ENCODE results near the gene LRRC8D.

The LRRC8D gene

DNA sequence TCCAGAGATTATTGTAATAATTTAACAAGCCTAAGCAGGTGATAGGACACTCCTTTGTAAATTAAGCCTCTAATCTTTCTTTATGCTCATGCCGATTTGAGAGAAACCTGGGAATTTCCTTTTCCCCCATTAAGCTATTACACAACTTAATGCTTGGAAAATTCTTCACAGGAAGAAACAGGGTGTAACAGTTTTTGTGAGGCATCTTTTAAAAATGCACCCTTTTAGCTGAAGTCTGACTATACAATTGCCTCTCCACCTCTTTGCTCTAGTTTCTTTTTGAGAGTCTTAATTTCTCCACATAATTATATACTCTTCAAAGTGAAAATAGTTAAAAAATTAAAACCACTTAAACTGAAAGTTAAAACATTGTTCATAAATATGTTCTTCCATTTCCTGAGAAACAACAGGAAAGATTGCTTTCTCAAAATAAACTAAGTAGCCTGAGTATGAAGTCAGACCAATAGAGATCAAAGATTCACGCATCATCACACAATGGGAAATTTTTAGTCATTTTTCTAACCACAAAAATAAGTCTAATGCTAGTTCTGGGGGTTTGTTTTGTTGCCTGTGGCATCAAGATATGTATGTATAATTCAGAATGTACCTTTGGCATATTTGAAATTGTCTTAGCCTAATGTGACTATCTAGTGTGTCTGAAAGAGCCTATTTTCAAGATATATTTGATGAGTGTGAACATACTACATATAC, 34.7 kb downstream of the LRRC8D start:
- peak; percentile 72 for ATAC-seq
- peaks cover 23% of the 10 kb centered on the region for H3K36me3 Mint-ChIP-seq (ENCODE audit: low read depth)
- no peaks in the 10 kb centered on the region for H3K27me3 Mint-ChIP-seq
- H3K4me1 Mint-ChIP-seq: peaks cover 5% of the 10 kb centered on the region
- DNase-seq: no peak
- no peaks in the 10 kb centered on the region for H3K9me3 Mint-ChIP-seq
- no peak overlapping the region for H3K4me3 Mint-ChIP-seq
- no peak overlapping the region for H3K27ac Mint-ChIP-seq

DNA sequence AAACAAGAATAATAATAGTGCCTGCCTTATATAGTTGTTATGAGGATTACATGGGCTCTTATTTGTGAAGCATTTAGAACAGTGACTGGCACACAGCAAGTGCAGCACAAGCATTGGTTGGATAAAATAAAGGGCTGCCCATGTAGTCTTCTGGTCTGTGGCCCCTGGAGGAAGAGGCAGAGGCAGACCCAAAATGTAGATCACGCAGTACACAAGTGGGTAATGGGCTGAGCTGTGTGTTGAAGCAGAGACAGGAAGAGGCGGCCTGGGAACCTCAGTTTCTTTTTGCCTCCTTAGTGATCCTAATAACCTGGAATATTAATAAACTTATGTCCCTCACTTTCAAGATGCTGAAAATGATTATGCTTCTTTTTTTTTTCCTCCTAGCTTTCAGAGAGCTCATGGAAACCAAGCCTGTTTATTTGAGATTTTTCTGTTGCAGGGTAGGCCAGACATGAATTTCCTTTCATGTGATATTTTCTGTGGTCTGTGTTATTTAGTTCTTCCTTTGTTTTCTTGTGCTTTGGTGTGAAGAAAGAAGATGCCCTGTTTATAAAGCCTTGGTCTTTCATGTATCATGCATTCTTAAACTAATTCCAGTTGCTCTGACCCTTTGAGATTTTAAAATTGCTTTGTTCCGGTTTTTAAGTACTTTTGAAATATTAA, 42.5 kb downstream of the LRRC8D start:
- ATAC-seq (no peak), DNase-seq (no peak)
- no peaks in the 10 kb centered on the region for H3K9me3 Mint-ChIP-seq
- H3K27me3 Mint-ChIP-seq: no peaks in the 10 kb centered on the region
- H3K27ac Mint-ChIP-seq: no peak overlapping the region
- H3K4me3 Mint-ChIP-seq: no peak overlapping the region
- peaks cover 46% of the 10 kb centered on the region for H3K4me1 Mint-ChIP-seq
- H3K36me3 Mint-ChIP-seq (ENCODE audit: low read depth): peaks cover 52% of the 10 kb centered on the region

DNA sequence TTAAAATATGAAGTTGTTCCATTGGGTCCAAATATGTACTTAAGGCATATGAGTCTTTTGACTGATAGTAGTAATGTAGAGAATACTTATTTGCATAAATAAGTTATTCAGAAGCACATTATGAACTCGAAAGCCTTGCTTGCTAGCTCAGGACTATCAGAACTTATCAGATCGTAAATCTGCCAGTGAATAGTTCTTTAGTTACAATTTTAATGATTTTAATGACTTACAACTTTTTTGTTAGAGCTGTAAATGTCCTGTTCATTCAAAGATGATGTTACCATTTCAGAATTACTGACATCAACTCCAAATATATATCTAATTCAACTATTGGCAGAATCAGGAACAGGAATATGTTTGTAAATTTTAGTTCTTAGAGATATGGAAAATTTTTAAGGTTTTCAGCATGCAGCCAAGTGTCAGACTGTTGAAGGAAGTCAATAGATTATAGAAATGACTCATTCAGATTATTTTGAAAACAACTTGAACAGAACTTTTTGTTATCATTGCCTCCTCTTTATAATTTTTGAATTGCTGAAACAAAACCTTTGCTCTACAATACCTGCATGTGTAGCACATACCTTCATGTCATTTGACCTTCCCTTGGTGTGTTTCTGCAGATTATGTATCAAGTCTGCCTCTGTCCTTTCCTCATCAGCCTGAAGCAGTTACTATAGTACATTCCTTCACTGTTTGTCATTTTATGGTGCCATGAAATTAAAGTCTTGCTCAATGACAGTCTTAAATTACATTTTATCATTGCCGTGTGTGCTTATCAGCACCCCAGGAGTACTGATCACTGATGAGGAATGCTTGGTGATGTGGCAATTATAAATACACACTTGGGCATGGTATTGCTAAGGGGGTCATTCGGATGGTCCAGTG, 44.9 kb downstream of the LRRC8D start:
- DNase-seq (no peak), ATAC-seq (no peak)
- Mint-ChIP-seq H3K36me3 (ENCODE audit: low read depth) (peaks cover 63% of the 10 kb centered on the region), H3K4me1 (peaks cover 60% of the 10 kb centered on the region), H3K27me3 (no peaks in the 10 kb centered on the region), H3K9me3 (no peaks in the 10 kb centered on the region), H3K4me3 (no peak overlapping the region), H3K27ac (no peak overlapping the region)

DNA sequence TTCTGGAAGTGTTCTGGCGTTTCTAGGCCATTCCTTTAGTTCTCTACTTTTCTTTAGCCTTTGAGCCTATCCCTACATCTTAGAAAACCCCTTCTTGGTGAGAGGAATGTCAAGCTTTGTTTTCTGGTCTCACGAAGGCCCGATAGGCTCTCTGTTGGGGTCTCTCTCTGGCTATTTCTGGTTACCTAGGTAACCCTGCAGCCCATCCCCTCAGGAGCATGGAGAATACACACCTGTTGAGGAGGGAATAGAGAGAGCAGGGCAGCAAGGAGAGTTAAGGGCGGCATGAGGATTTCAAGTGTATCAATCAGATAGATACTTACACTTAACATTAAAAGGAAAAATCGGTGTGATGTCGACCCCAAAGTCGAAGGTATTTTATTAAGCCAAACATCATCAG, 45.7 kb downstream of the LRRC8D start:
- Mint-ChIP-seq H3K36me3 (ENCODE audit: low read depth) (peaks cover 62% of the 10 kb centered on the region), H3K27me3 (no peaks in the 10 kb centered on the region), H3K9me3 (no peaks in the 10 kb centered on the region), H3K4me1 (peaks cover 62% of the 10 kb centered on the region), H3K27ac (no peak overlapping the region), H3K4me3 (no peak overlapping the region)
- DNase-seq: no peak
- ATAC-seq: no peak

DNA sequence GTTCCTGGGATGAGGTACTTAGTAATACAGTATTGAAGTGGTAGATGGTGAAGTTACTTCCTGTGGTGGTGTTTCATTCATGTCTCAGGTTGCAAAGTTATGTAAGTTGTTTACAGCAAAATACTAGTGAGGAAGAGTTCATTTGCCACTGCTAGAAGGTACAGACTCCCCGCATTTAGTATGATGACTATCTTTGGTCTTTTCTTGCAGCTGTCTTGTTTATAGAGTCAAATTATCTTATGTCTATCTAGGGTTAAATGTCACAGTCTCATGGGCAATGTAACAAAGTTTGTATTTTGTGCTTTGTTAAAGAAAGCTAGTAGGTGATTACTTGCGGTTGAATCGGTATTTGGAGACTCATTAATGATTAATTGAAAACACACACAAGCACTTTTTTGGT, 50.2 kb downstream of the LRRC8D start:
- Mint-ChIP-seq H3K36me3 (ENCODE audit: low read depth) (peaks cover 49% of the 10 kb centered on the region), H3K9me3 (no peaks in the 10 kb centered on the region), H3K4me3 (no peak overlapping the region), H3K27ac (no peak overlapping the region), H3K4me1 (peaks cover 54% of the 10 kb centered on the region), H3K27me3 (no peaks in the 10 kb centered on the region)
- ATAC-seq (no peak), DNase-seq (no peak)

DNA sequence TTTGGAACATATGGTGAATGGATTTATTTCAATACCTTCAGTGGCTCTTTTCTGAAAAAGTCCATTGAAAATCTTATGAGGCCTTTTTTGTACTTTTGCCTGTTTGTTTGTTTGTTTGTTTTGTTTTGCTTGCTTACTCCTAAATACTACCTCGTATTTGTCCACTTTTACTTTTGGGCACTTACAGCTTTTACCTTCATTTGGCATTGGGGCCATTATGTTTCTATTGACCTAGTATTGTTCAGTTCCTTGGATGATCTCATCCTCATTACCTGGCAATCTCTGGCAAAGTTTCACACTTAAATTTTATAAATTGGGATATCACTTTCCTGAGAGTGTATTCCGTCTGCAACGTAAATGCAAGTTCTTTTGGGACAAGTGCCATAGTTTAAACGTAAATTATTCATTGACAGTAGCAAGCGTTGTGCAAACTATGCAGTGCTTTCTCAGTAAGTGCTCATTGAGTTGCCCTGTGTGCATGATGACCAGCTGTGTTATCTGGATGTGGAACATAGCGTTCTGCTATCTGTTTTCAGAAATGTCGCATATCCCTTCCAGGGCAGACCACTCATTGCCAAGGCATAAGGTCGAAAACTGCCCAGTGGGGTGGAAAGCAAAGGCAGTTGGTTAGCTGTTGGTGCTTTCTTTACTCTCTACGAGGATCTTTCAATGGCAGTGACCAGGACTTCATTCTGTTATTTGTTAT, 51.1 kb downstream of the LRRC8D start:
- DNase-seq (no peak), ATAC-seq (no peak)
- Mint-ChIP-seq H3K9me3 (no peaks in the 10 kb centered on the region), H3K4me1 (peaks cover 57% of the 10 kb centered on the region), H3K27me3 (no peaks in the 10 kb centered on the region), H3K4me3 (no peak overlapping the region), H3K27ac (no peak overlapping the region), H3K36me3 (ENCODE audit: low read depth) (peaks cover 56% of the 10 kb centered on the region)

DNA sequence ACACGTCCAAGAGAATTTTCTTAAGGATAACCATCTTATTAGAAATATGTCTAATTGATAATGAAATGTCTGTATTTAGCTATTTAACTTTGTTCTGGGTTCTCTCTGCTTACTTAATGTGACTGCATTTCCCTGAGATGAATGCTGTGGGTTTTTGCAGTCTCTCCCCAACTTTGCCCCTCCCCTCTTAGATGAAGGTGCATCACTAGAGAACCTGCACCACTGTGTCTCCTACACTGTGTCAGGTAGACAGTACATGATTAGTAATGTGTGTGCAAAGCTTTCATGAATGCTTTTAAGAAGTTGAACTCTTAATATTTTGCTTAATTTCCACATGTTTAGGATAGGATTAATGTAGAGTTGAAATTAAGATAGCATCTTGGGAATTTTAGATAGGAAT, 51.7 kb downstream of the LRRC8D start:
- ATAC-seq (no peak), DNase-seq (no peak)
- H3K36me3 Mint-ChIP-seq (ENCODE audit: low read depth): peaks cover 51% of the 10 kb centered on the region
- H3K9me3 Mint-ChIP-seq: no peaks in the 10 kb centered on the region
- no peak overlapping the region for H3K4me3 Mint-ChIP-seq
- no peaks in the 10 kb centered on the region for H3K27me3 Mint-ChIP-seq
- H3K27ac Mint-ChIP-seq: no peak overlapping the region
- H3K4me1 Mint-ChIP-seq: peaks cover 56% of the 10 kb centered on the region

DNA sequence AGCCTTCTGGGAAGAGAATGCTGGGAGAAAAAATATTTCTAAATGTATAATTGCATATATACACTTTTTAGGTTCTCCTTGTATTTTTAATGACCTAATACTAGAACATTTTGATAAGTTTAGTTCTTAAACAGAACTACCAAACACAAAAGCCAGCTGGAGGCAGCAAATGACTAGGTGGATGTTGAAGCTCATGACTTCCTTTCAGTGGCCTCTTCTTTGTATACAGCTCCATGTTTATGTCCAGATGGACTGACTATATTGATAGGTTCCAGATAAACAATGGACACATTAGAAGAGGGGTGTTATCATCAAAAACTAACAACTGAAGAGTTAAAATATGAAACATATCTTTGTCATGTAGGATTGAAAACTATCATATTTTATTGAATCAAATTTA, 52.5 kb downstream of the LRRC8D start:
- ATAC-seq (no peak), DNase-seq (no peak)
- no peak overlapping the region for H3K27ac Mint-ChIP-seq
- no peaks in the 10 kb centered on the region for H3K9me3 Mint-ChIP-seq
- H3K27me3 Mint-ChIP-seq: no peaks in the 10 kb centered on the region
- peaks cover 50% of the 10 kb centered on the region for H3K36me3 Mint-ChIP-seq (ENCODE audit: low read depth)
- peaks cover 61% of the 10 kb centered on the region for H3K4me1 Mint-ChIP-seq
- H3K4me3 Mint-ChIP-seq: no peak overlapping the region

DNA sequence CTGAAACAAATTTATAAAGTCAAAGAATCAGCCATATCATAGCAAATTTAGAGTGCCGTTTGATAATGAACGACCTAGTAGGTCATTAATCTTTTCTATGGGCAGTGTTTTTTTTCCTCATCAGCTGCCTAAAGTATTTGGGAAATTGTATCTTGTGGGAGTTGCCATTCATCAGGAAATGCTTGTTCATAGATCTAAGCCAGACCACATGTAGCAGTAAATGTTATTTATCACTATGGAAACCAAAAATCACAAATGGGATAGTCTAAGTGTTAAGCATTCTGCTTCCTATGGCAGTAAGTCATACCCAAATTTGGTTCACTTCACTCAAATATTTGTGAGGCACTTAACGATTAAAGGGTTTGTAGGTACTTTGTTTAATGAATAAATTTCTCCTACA, 52.9 kb downstream of the LRRC8D start:
- Mint-ChIP-seq H3K4me1 (peaks cover 61% of the 10 kb centered on the region), H3K27ac (no peak overlapping the region), H3K36me3 (ENCODE audit: low read depth) (peaks cover 47% of the 10 kb centered on the region), H3K9me3 (no peaks in the 10 kb centered on the region), H3K4me3 (no peak overlapping the region), H3K27me3 (no peaks in the 10 kb centered on the region)
- ATAC-seq (no peak), DNase-seq (no peak)

DNA sequence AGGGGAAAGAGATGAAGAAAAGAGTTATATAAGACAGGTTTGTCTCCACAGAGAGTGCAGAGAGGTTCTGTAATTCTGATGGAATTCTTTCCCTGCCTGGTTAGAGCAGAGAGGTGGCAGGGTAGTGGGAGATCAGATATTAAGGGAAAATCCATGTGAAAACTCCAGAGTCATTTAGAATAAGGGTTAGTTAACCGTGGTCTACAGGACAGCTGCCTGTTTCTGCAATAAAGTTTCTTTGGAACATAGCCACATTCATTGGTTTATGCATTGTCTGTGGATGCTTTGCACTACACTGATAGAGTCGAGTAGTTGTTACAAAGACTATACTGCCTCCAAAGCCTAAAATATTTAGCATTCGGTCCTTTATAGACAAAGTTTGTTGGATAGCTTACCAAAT, 55.6 kb downstream of the LRRC8D start:
- Mint-ChIP-seq H3K4me3 (no peak overlapping the region), H3K27ac (no peak overlapping the region), H3K27me3 (no peaks in the 10 kb centered on the region), H3K36me3 (ENCODE audit: low read depth) (peaks cover 46% of the 10 kb centered on the region), H3K9me3 (peaks cover 13% of the 10 kb centered on the region), H3K4me1 (peaks cover 47% of the 10 kb centered on the region)
- ATAC-seq (no peak), DNase-seq (no peak)

DNA sequence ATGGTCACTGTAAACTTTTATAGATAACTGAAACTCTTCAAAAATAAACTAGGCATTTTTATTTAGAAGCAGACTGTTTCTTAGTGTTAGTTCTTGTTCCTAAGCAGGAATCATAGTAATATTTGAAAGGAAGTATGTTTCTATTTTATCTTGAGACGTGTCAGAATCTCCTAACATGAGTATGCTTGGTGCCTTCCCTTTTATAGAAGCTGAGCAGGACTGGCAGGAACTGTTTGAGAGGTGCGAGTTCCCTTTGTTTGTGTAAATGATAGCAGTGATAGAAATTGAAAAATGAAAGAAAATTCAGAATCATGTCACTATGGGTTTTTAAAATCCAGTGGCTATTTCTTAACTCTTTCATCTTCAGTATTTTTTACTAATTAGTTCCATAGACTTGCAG, 56.9 kb downstream of the LRRC8D start:
- Mint-ChIP-seq H3K27me3 (no peaks in the 10 kb centered on the region), H3K9me3 (peaks cover 24% of the 10 kb centered on the region), H3K36me3 (ENCODE audit: low read depth) (peaks cover 49% of the 10 kb centered on the region), H3K27ac (no peak overlapping the region), H3K4me3 (no peak overlapping the region), H3K4me1 (peaks cover 44% of the 10 kb centered on the region)
- ATAC-seq (no peak), DNase-seq (no peak)

DNA sequence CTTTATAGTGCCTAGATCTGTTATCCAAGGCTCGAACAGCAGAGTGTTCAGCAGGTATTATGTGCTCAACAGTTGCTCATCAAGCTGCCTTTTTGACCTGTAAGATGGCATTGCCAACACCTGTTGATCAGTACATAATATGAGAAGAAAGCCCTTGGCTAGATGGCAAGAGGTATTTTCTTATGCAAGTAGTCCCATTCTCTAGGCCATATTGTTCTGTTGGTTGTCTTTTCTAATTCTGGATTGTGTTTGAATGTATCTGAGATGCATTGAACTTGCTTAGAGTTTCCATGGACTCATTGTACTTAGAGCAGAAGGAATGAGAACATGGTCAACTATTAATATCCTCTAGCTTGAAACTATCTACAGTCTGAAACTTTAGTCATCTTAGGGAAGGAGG, 57.4 kb downstream of the LRRC8D start:
- H3K9me3 Mint-ChIP-seq: peaks cover 27% of the 10 kb centered on the region
- no peak overlapping the region for H3K4me3 Mint-ChIP-seq
- no peaks in the 10 kb centered on the region for H3K27me3 Mint-ChIP-seq
- no peak overlapping the region for H3K27ac Mint-ChIP-seq
- peaks cover 45% of the 10 kb centered on the region for H3K4me1 Mint-ChIP-seq
- ATAC-seq (no peak), DNase-seq (no peak)
- H3K36me3 Mint-ChIP-seq (ENCODE audit: low read depth): peaks cover 54% of the 10 kb centered on the region

DNA sequence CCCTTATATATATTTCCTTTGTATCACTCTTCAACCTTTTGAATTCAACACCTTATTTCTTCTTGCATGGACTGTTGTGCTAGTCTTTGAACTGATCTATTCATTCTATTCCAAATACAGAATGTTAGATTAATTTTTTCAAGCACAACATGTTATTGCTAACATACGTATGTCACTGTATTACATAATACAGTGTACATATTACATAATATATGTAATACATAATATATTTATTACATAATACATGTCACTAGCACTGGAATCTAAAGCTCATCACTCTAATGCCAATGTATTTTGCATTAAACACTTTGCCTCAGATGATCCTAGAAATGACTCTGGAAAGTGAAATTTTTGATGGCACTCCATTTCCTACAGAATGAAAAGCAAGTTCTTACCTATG, 59.8 kb downstream of the LRRC8D start:
- DNase-seq (no peak), ATAC-seq (no peak)
- no peak overlapping the region for H3K27ac Mint-ChIP-seq
- peaks cover 27% of the 10 kb centered on the region for H3K9me3 Mint-ChIP-seq
- peaks cover 57% of the 10 kb centered on the region for H3K36me3 Mint-ChIP-seq (ENCODE audit: low read depth)
- peaks cover 44% of the 10 kb centered on the region for H3K4me1 Mint-ChIP-seq
- H3K4me3 Mint-ChIP-seq: no peak overlapping the region
- no peaks in the 10 kb centered on the region for H3K27me3 Mint-ChIP-seq

DNA sequence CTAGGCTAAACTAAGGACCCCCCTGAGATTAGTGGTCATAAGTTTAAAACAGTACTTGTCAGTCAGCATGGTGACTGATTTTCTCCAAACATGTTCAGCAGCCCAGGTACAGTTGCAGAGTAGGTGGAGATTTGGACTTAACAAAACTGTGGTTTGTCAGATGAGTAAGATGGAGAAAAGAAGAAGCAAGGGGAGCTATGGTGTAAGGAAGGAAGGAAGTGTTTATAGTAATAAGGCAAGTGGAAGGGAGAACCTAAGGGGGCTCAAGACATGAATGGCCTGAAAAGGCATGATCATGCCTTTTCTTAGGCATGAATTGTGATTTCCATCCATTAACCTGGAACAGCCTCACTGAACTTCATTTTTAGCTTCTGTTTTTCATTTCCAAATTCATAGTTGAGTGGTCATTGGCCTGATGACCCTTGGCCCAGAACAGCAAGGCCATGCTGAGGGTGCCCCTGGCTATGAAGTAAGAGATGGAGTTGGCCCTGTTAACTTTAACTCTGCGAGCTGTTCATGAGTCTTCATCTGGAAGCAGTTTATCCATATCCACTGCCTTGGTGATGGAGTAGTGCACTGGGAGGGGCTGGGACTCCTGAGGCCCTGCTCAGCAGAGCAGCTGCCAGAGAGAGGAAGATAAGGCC, 60.7 kb downstream of the LRRC8D start:
- DNase-seq (no peak), ATAC-seq (peak; percentile 96)
- Mint-ChIP-seq H3K36me3 (ENCODE audit: low read depth) (peaks cover 50% of the 10 kb centered on the region), H3K27me3 (no peaks in the 10 kb centered on the region), H3K9me3 (peaks cover 27% of the 10 kb centered on the region), H3K27ac (peak overlapping the region; percentile 43), H3K4me1 (peaks cover 38% of the 10 kb centered on the region), H3K4me3 (no peak overlapping the region)
